Vagina (tissue), 2 donors: Measurements from ENCODE around the gene C6orf47.

ENCODE experiments used
- POLR2A ChIP-seq, 2 donors: fragments of 450-650 bp; IDR thresholded peaks; one replicate each; pipeline ENCODE4 v1.6.1; 2017; ENCODE audit warnings: antibody characterized with exemption in 2 of 2, mild to moderate bottlenecking in 2 of 2, moderate library complexity in 2 of 2
- TF ChIP-seq, protein P1 (sequence below), 3 experiments: fragments of 450-650 bp in 2 of 3; fragments of 200-600 bp in 1 of 3; sonication (generic) in 1 of 3; IDR thresholded peaks; one replicate each; pipeline ENCODE4 v1.5.1; 2017 to 2019; ENCODE audit warnings: antibody characterized with exemption in 3 of 3, mild to moderate bottlenecking in 2 of 3, moderate library complexity in 2 of 3

DNA sequence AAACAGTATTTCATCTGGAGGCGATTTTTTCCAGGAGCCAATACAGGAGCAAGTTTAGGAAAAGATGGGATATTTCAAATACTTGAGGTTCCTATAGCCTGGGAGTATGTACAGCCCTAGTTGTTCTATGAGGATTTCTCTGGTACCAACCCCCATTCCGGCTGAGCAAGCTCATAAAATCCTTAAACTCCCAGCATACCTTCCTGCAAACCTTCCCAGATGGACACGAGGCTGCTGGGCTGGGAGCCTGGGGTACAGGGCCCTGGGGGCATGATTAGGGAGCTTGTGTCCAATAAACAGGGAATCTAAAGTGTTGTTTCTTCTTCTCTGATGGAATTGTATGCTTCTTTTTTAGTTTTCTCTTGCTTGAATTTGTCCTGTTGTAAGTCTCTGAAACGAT, 38.6 kb downstream of the C6orf47 start:
- TF ChIP-seq, protein P1, sequence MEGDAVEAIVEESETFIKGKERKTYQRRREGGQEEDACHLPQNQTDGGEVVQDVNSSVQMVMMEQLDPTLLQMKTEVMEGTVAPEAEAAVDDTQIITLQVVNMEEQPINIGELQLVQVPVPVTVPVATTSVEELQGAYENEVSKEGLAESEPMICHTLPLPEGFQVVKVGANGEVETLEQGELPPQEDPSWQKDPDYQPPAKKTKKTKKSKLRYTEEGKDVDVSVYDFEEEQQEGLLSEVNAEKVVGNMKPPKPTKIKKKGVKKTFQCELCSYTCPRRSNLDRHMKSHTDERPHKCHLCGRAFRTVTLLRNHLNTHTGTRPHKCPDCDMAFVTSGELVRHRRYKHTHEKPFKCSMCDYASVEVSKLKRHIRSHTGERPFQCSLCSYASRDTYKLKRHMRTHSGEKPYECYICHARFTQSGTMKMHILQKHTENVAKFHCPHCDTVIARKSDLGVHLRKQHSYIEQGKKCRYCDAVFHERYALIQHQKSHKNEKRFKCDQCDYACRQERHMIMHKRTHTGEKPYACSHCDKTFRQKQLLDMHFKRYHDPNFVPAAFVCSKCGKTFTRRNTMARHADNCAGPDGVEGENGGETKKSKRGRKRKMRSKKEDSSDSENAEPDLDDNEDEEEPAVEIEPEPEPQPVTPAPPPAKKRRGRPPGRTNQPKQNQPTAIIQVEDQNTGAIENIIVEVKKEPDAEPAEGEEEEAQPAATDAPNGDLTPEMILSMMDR (IDR thresholded peaks at IDR 0.05): no peak
- no peak for TF ChIP-seq POLR2A (IDR thresholded peaks at IDR 0.05)
